SK-N-SH treated with all-trans-retinoic acid at 6 μM for 48 hours (cell line): ENCODE measurements around the gene PRKCE.
A peak's percentile ranks its signal among the peaks of the same experiment; 100 is the strongest.

ENCODE experiments used
- ATAC-seq: fragments of 200-7000 bp; cut with Tn5 transposase; 3 replicates; pipeline ENCODE4 v1.9.1; 2020; ENCODE audit warnings: mild to moderate bottlenecking, moderate library complexity
- ARNTL ChIP-seq: fragments of 450-650 bp; formaldehyde crosslinking; IDR thresholded peaks from 2 replicates; pipeline ENCODE4 v1.5.0; 2020; ENCODE audit warnings: low read depth, mild to moderate bottlenecking, moderate library complexity, borderline replicate concordance
- CSDC2 ChIP-seq: fragments of 250-450 bp; sonication (Bioruptor Pico); IDR thresholded peaks from 2 replicates; pipeline ENCODE4 v1.5.0; 2020; ENCODE audit warnings: mild to moderate bottlenecking, moderate library complexity
- ESRRG ChIP-seq: fragments of 250-450 bp; sonication (Bioruptor Pico); IDR thresholded peaks from 2 replicates; pipeline ENCODE4 v1.6.1; 2021; ENCODE audit warnings: mild to moderate bottlenecking
- GLIS3 ChIP-seq: fragments of 250-450 bp; sonication (Bioruptor Pico); IDR thresholded peaks from 2 replicates; pipeline ENCODE4 v1.5.0; 2020; ENCODE audit warnings: mild to moderate bottlenecking, moderate library complexity
- ISL1 ChIP-seq: fragments of 250-450 bp; sonication (Bioruptor Pico); IDR thresholded peaks from 2 replicates; pipeline ENCODE4 v2.1.2; 2022; ENCODE audit warnings: mild to moderate bottlenecking, moderate library complexity
- OSR1 ChIP-seq: fragments of 250-450 bp; sonication (Bioruptor Pico); IDR thresholded peaks from 2 replicates; pipeline ENCODE4 v1.8.0; 2022; ENCODE audit warnings: moderate library complexity, mild to moderate bottlenecking, inconsistent platforms
- RARB ChIP-seq: fragments of 250-450 bp; sonication (Bioruptor Pico); IDR thresholded peaks from 2 replicates; pipeline ENCODE4 v1.8.0; 2021; ENCODE audit warnings: mild to moderate bottlenecking, moderate library complexity
- SNAI2 ChIP-seq: fragments of 250-450 bp; sonication (Bioruptor Pico); IDR thresholded peaks from 2 replicates; pipeline ENCODE4 v1.5.0; 2020; ENCODE audit warnings: mild to moderate bottlenecking, moderate library complexity
- TCF4 ChIP-seq: fragments of 250-450 bp; sonication (Bioruptor Pico); IDR thresholded peaks from 2 replicates; pipeline ENCODE4 v1.8.0; 2021; ENCODE audit warnings: mild to moderate bottlenecking, moderate library complexity, borderline replicate concordance
- TOX ChIP-seq: fragments of 250-450 bp; sonication (Bioruptor Pico); IDR thresholded peaks from 2 replicates; pipeline ENCODE4 v1.8.0; 2021; ENCODE audit warnings: mild to moderate bottlenecking, moderate library complexity, borderline replicate concordance
- TSHZ2 ChIP-seq: fragments of 250-450 bp; sonication (Bioruptor Pico); IDR thresholded peaks from 2 replicates; pipeline ENCODE4 v1.5.0; 2020; ENCODE audit warnings: mild to moderate bottlenecking, moderate library complexity
- ZC3H10 ChIP-seq: fragments of 250-450 bp; sonication (Bioruptor Pico); IDR thresholded peaks from 2 replicates; pipeline ENCODE4 v1.5.1; 2021; ENCODE audit warnings: mild to moderate bottlenecking, moderate library complexity
- ZFP3 ChIP-seq: fragments of 250-450 bp; sonication (Bioruptor Pico); IDR thresholded peaks from 2 replicates; pipeline ENCODE4 v1.5.0; 2020; ENCODE audit warnings: mild to moderate bottlenecking, moderate library complexity
- ZFP30 ChIP-seq: fragments of 450-650 bp; formaldehyde crosslinking; IDR thresholded peaks from 2 replicates; pipeline ENCODE4 v1.5.0; 2022; ENCODE audit warnings: mild to moderate bottlenecking, moderate library complexity
- ZNF565 ChIP-seq: fragments of 450-650 bp; formaldehyde crosslinking; conservative IDR thresholded peaks from 2 replicates; pipeline ENCODE4 v1.5.0; 2020; ENCODE audit warnings: low read depth, mild to moderate bottlenecking, moderate library complexity
- ZNF70 ChIP-seq: fragments of 450-650 bp; formaldehyde crosslinking; IDR thresholded peaks from 2 replicates; pipeline ENCODE4 v1.5.0; 2020; ENCODE audit warnings: mild to moderate bottlenecking, moderate library complexity
- ZNF8 ChIP-seq: fragments of 450-650 bp; formaldehyde crosslinking; IDR thresholded peaks from 2 replicates; pipeline ENCODE4 v1.5.0; 2020; ENCODE audit warnings: mild to moderate bottlenecking, moderate library complexity
- TF ChIP-seq, protein P1 (sequence below): fragments of 250-450 bp; sonication (Bioruptor Pico); IDR thresholded peaks from 2 replicates; pipeline ENCODE4 v1.8.0; 2021; ENCODE audit warnings: low read depth, mild to moderate bottlenecking, moderate library complexity, borderline replicate concordance
- TF ChIP-seq, protein P2 (sequence below): fragments of 250-450 bp; sonication (Bioruptor Pico); IDR thresholded peaks from 2 replicates; pipeline ENCODE4 v1.8.0; 2020; ENCODE audit warnings: mild to moderate bottlenecking, moderate library complexity, borderline replicate concordance
- TF ChIP-seq, protein P3 (sequence below): fragments of 250-450 bp; sonication (Bioruptor Pico); IDR thresholded peaks from 2 replicates; pipeline ENCODE4 v1.5.1; 2021; ENCODE audit warnings: mild to moderate bottlenecking, moderate library complexity

The PRKCE gene

DNA sequence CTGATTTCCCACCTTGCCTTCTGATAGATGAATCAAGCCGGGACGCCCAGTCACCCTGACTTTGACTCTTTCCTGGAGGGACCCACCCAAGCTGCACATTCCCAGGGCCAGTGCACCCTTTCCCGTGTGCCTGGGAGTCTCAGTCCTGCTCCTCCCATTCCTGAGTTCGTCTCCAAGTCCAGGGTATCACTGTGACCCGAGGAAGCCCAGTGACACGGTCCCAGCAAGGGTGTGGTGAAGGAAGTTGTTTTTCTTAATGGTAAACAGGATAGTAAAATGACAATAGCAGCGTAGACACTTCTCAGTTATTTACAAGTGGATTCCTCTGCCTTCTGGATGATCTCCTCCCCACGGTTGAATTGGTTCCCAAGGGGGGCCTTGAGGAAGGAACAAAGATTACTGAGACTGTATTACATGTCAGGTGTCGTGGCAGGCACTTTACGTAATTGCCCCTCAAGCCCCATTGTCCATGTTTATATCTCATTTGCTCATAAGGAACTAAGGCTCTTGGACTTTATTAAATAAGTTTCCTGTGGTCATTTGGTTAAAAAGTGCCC lies 123.3 kb downstream of the PRKCE start:
- ATAC-seq: no peak
- TF ChIP-seq GLIS3 (CRISPR knock-in tag): no peak
- TF ChIP-seq, protein P1, sequence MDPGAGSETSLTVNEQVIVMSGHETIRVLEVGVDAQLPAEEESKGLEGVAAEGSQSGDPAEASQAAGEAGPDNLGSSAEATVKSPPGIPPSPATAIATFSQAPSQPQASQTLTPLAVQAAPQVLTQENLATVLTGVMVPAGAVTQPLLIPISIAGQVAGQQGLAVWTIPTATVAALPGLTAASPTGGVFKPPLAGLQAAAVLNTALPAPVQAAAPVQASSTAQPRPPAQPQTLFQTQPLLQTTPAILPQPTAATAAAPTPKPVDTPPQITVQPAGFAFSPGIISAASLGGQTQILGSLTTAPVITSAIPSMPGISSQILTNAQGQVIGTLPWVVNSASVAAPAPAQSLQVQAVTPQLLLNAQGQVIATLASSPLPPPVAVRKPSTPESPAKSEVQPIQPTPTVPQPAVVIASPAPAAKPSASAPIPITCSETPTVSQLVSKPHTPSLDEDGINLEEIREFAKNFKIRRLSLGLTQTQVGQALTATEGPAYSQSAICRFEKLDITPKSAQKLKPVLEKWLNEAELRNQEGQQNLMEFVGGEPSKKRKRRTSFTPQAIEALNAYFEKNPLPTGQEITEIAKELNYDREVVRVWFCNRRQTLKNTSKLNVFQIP (CRISPR knock-in tag): no peak
- TF ChIP-seq ZNF565 (CRISPR knock-in tag): no peak
- TF ChIP-seq, protein P2, sequence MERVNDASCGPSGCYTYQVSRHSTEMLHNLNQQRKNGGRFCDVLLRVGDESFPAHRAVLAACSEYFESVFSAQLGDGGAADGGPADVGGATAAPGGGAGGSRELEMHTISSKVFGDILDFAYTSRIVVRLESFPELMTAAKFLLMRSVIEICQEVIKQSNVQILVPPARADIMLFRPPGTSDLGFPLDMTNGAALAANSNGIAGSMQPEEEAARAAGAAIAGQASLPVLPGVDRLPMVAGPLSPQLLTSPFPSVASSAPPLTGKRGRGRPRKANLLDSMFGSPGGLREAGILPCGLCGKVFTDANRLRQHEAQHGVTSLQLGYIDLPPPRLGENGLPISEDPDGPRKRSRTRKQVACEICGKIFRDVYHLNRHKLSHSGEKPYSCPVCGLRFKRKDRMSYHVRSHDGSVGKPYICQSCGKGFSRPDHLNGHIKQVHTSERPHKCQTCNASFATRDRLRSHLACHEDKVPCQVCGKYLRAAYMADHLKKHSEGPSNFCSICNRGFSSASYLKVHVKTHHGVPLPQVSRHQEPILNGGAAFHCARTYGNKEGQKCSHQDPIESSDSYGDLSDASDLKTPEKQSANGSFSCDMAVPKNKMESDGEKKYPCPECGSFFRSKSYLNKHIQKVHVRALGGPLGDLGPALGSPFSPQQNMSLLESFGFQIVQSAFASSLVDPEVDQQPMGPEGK (CRISPR knock-in tag): no peak
- no peak for TF ChIP-seq ZFP30
- no peak for TF ChIP-seq RARB (CRISPR knock-in tag)
- TF ChIP-seq TOX (CRISPR knock-in tag): no peak
- TF ChIP-seq ZNF70 (CRISPR knock-in tag): no peak
- no peak for TF ChIP-seq TSHZ2 (CRISPR knock-in tag)
- no peak for TF ChIP-seq ISL1 (CRISPR knock-in tag)
- no peak for TF ChIP-seq OSR1 (CRISPR knock-in tag)
- TF ChIP-seq CSDC2: no peak

DNA sequence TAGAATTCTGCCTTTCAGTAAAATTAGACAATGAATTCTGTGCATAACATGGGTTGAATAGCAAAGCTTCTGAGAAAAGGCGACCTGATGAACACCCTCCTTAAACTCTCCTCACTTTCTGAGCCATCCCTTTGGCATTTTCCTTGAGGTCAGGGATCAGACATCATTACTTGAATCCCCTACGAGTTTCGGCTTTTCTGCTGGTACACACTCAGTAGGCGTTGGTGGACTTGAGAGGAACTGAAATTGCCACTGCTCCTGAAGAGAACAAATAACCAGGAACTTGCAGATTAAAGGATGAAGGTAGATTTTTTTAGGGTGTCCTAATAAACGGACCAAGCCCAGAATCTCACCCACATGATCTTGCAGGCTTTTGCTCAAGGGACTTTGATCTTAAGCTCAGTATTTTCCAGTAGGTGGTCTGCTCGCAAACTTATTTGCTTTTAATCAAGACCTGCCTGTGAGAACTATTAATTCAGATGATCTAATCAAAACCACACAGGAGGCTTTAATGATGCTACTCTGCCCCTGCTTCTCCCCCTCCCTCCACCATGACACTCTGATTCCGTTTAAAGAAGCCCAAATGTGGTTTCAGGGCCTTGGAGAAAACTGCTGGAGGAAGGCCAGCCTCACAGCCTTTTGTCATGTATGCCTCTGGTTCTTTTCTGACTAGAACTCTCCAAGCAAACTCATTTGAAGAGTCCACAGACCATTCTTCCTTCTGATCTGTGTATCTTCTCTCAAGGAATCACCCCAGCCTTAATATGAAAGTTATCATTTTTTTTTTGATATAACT lies 124.9 kb downstream of the PRKCE start:
- ATAC-seq: no peak
- TF ChIP-seq ESRRG (no peak), ARNTL (CRISPR knock-in tag) (no peak), TCF4 (CRISPR knock-in tag) (no peak), CSDC2 (no peak), ZC3H10 (CRISPR knock-in tag) (no peak)
- TF ChIP-seq, protein P3, sequence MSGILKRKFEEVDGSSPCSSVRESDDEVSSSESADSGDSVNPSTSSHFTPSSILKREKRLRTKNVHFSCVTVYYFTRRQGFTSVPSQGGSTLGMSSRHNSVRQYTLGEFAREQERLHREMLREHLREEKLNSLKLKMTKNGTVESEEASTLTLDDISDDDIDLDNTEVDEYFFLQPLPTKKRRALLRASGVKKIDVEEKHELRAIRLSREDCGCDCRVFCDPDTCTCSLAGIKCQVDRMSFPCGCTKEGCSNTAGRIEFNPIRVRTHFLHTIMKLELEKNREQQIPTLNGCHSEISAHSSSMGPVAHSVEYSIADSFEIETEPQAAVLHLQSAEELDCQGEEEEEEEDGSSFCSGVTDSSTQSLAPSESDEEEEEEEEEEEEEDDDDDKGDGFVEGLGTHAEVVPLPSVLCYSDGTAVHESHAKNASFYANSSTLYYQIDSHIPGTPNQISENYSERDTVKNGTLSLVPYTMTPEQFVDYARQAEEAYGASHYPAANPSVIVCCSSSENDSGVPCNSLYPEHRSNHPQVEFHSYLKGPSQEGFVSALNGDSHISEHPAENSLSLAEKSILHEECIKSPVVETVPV (CRISPR knock-in tag): no peak

- no peak for TF ChIP-seq ISL1 (CRISPR knock-in tag)
- TF ChIP-seq ZC3H10 (CRISPR knock-in tag): no peak
- TF ChIP-seq TOX (CRISPR knock-in tag): no peak
- no peak for TF ChIP-seq ZNF565 (CRISPR knock-in tag)
- TF ChIP-seq SNAI2 (CRISPR knock-in tag): no peak
- TF ChIP-seq TSHZ2 (CRISPR knock-in tag): no peak
- TF ChIP-seq, protein P3 (CRISPR knock-in tag): no peak
- TF ChIP-seq GLIS3 (CRISPR knock-in tag): no peak
- TF ChIP-seq ARNTL (CRISPR knock-in tag): no peak
- no peak for TF ChIP-seq ZFP3 (CRISPR knock-in tag)
- no peak for TF ChIP-seq ZNF8
- no peak for TF ChIP-seq ZNF70 (CRISPR knock-in tag)
- TF ChIP-seq, protein P2 (CRISPR knock-in tag): no peak
- peak; percentile 42; the same call in 2 of the 3 replicates for ATAC-seq
These were observed 126.7 kb downstream of the PRKCE start for GRCh38 chr2:45777996-45778719.
